H1 (cell line): ENCODE data around the gene MAGI1. TPM values are rescaled to one million over a fixed set of nuclear protein-coding genes. Genes with fewer than 3 reads are reported as not detected.

Source experiments
- polyA plus RNA-seq, 7 experiments: library from polyadenylated mRNA; depleted of rRNA in 3 of 7; stranded (reverse) in 5 of 7; unstranded in 2 of 7; fragments of >200 nt in 5 of 7; fragments of 200-250 nt in 2 of 7; gene quantifications; 1 replicate in 5 of 7; 2 replicates in 1 of 7; 4 replicates in 1 of 7; pipeline versions ENCODE4 v1.2.1 to v1.2.3, GENCODE V29; 2011 to 2013; ENCODE audit warnings: missing spikeins in 2 of 7, mixed read lengths in 2 of 7
- total RNA-seq: library from RNA; stranded (reverse); fragmentation: NEBNext Ultra II Directional; extraction: Animal tissue kit (Norgen Biotek cat#: 25700); gene quantifications from 2 replicates; pipeline ENCODE4 v1.2.1, GENCODE V29; 2021
- TF ChIP-seq, protein P1 (sequence below): fragments of 300-600 bp; sonication (generic); IDR thresholded peaks from 2 replicates; pipeline ENCODE4 v1.7.1; 2012; ENCODE audit warnings: low read length, moderate library complexity, mild to moderate bottlenecking, inconsistent platforms; ENCODE audit not compliant: insufficient replicate concordance

MAGI1 gene
- total and polyA plus RNA-seq, 2 of the 8 experiments (the other 6 are each of a cell fraction or from before 2014, with no cell fraction given), result 19.8 to 78.0 TPM

DNA sequence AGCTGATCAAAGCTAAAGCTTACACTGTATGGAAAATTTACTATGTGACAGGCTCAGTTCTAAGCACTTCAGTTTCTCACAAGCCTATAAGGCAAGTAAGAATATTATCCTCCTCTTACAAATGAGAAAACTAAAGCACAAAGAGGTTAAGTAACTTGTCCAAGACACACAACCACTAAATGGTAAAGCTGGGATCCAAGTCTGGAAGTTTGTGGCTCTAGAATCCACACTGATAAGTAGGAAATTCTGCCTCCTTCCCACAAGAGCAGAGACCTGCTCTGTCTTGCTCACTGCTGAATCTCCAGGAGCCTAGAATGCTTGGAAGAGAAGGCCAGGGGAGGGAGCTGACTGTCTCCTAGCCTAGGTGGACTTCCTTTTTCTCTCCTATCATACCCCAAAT is 60.6 kb downstream of the MAGI1 start (continued):
- TF ChIP-seq, protein P1, sequence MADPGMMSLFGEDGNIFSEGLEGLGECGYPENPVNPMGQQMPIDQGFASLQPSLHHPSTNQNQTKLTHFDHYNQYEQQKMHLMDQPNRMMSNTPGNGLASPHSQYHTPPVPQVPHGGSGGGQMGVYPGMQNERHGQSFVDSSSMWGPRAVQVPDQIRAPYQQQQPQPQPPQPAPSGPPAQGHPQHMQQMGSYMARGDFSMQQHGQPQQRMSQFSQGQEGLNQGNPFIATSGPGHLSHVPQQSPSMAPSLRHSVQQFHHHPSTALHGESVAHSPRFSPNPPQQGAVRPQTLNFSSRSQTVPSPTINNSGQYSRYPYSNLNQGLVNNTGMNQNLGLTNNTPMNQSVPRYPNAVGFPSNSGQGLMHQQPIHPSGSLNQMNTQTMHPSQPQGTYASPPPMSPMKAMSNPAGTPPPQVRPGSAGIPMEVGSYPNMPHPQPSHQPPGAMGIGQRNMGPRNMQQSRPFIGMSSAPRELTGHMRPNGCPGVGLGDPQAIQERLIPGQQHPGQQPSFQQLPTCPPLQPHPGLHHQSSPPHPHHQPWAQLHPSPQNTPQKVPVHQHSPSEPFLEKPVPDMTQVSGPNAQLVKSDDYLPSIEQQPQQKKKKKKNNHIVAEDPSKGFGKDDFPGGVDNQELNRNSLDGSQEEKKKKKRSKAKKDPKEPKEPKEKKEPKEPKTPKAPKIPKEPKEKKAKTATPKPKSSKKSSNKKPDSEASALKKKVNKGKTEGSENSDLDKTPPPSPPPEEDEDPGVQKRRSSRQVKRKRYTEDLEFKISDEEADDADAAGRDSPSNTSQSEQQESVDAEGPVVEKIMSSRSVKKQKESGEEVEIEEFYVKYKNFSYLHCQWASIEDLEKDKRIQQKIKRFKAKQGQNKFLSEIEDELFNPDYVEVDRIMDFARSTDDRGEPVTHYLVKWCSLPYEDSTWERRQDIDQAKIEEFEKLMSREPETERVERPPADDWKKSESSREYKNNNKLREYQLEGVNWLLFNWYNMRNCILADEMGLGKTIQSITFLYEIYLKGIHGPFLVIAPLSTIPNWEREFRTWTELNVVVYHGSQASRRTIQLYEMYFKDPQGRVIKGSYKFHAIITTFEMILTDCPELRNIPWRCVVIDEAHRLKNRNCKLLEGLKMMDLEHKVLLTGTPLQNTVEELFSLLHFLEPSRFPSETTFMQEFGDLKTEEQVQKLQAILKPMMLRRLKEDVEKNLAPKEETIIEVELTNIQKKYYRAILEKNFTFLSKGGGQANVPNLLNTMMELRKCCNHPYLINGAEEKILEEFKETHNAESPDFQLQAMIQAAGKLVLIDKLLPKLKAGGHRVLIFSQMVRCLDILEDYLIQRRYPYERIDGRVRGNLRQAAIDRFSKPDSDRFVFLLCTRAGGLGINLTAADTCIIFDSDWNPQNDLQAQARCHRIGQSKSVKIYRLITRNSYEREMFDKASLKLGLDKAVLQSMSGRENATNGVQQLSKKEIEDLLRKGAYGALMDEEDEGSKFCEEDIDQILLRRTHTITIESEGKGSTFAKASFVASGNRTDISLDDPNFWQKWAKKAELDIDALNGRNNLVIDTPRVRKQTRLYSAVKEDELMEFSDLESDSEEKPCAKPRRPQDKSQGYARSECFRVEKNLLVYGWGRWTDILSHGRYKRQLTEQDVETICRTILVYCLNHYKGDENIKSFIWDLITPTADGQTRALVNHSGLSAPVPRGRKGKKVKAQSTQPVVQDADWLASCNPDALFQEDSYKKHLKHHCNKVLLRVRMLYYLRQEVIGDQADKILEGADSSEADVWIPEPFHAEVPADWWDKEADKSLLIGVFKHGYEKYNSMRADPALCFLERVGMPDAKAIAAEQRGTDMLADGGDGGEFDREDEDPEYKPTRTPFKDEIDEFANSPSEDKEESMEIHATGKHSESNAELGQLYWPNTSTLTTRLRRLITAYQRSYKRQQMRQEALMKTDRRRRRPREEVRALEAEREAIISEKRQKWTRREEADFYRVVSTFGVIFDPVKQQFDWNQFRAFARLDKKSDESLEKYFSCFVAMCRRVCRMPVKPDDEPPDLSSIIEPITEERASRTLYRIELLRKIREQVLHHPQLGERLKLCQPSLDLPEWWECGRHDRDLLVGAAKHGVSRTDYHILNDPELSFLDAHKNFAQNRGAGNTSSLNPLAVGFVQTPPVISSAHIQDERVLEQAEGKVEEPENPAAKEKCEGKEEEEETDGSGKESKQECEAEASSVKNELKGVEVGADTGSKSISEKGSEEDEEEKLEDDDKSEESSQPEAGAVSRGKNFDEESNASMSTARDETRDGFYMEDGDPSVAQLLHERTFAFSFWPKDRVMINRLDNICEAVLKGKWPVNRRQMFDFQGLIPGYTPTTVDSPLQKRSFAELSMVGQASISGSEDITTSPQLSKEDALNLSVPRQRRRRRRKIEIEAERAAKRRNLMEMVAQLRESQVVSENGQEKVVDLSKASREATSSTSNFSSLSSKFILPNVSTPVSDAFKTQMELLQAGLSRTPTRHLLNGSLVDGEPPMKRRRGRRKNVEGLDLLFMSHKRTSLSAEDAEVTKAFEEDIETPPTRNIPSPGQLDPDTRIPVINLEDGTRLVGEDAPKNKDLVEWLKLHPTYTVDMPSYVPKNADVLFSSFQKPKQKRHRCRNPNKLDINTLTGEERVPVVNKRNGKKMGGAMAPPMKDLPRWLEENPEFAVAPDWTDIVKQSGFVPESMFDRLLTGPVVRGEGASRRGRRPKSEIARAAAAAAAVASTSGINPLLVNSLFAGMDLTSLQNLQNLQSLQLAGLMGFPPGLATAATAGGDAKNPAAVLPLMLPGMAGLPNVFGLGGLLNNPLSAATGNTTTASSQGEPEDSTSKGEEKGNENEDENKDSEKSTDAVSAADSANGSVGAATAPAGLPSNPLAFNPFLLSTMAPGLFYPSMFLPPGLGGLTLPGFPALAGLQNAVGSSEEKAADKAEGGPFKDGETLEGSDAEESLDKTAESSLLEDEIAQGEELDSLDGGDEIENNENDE, result no peak
- TF ChIP-seq, all 59 proteins: peak for 0
